ENCODE measurements around the gene ADD3.
"Not testable (repeated sequence)": the region's sequence is repeated elsewhere in the genome, so short reads cannot be mapped to it uniquely, and the experiment has no call there.

The ADD3 gene

DNA sequence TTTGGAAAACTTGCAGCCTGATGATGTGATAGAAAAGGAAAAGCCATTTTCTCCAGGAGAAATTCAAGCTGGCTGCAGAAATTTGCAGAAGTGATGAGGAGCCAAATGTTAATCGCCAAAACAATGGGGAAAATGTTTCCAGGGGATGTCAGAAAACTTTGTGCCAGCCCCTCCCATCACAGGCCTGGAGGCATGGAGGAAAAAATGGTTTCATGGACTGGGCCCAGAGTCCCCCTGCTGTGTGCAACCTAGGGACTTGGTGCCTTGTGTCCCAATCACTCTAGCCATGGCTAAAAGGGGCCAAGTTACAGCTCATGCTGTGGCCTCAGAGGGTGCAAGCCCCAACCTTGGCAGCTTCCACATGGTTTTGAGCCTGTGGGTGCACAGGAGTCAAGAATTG is 41.0 kb downstream of the ADD3 start:
- no peak overlapping the region for H3K27ac ChIP-seq (ENCODE audit: low read length)
- no peak overlapping the region for H3K4me2 ChIP-seq (ENCODE audit: insufficient read depth, low read length)
- H2AFZ ChIP-seq (ENCODE audit: low read depth, low read length) = no peak overlapping the region
- H3K4me3 ChIP-seq (ENCODE audit: low read depth in 1 of 2, low read length in 2 of 2) = no peak overlapping the region
- H3K27me3 ChIP-seq (ENCODE audit: insufficient read depth, low read length, poor library complexity) = no peaks in the 10 kb centered on the region
- peaks cover 10% of the 10 kb centered on the region for H3K9me3 ChIP-seq (ENCODE audit: insufficient read depth, low read length, severe bottlenecking)
- no peak for ATAC-seq (ENCODE audit: insufficient read depth, low read depth)
- no peak for DNase-seq
- peaks cover 5% of the 10 kb centered on the region for H3K36me3 ChIP-seq (ENCODE audit: insufficient read depth, low read length)
- H3K79me2 ChIP-seq (ENCODE audit: insufficient read depth, low read length) = peaks cover 83% of the 10 kb centered on the region
- H4K20me1 ChIP-seq (ENCODE audit: insufficient read depth, low read length) = peaks cover 10% of the 10 kb centered on the region; the same call in 1 of the 2 replicates
- H3K4me1 ChIP-seq (ENCODE audit: insufficient read depth, low read length) = no peaks in the 10 kb centered on the region
- TF ChIP-seq, protein P1, sequence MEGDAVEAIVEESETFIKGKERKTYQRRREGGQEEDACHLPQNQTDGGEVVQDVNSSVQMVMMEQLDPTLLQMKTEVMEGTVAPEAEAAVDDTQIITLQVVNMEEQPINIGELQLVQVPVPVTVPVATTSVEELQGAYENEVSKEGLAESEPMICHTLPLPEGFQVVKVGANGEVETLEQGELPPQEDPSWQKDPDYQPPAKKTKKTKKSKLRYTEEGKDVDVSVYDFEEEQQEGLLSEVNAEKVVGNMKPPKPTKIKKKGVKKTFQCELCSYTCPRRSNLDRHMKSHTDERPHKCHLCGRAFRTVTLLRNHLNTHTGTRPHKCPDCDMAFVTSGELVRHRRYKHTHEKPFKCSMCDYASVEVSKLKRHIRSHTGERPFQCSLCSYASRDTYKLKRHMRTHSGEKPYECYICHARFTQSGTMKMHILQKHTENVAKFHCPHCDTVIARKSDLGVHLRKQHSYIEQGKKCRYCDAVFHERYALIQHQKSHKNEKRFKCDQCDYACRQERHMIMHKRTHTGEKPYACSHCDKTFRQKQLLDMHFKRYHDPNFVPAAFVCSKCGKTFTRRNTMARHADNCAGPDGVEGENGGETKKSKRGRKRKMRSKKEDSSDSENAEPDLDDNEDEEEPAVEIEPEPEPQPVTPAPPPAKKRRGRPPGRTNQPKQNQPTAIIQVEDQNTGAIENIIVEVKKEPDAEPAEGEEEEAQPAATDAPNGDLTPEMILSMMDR (IDR thresholded peaks at IDR 0.05; ENCODE audit: borderline replicate concordance, extremely low read depth, low read length, poor library complexity, severe bottlenecking) = no peak
- H3K9ac ChIP-seq (ENCODE audit: low read depth, low read length) = no peak overlapping the region

DNA sequence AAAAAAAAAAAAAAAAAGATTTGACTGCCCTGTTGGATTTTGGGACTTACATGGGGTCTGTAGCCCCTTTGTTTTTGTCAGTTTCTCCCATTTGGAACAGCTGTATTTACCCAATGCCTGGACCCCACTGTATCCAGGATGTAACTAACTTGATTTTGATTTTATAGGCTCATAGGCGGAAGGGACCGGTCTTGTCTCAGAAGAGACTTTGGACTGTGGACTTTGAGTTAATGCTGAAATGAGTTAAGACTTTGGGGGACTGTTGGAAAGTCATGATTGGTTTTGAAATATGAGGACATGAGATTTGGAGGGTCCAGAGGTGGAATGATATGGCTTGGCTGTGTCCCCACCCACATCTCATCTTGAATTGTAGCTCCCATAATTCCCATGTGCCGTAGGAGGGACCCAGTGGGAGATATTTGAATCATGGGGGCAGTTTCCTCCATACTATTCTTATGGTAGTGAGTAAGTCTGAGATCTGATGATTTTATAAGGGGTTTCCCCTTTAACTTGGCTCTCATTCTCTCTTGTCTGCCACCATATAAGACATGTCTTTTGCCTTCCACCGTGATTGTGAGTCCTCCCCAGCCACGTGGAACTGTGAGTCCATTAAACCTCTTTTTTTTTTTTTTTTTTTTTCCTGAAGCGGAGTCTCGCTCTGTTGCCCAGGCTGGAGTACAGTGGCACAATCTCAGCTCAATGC is 42.3 kb downstream of the ADD3 start:
- H4K20me1 ChIP-seq (ENCODE audit: insufficient read depth, low read length); H3K27ac ChIP-seq (ENCODE audit: low read length); H3K4me1 ChIP-seq (ENCODE audit: insufficient read depth, low read length); H3K36me3 ChIP-seq (ENCODE audit: insufficient read depth, low read length); H3K9me3 ChIP-seq (ENCODE audit: insufficient read depth, low read length, severe bottlenecking); H3K4me2 ChIP-seq (ENCODE audit: insufficient read depth, low read length); ATAC-seq (ENCODE audit: insufficient read depth, low read depth); H2AFZ ChIP-seq (ENCODE audit: low read depth, low read length); H3K4me3 ChIP-seq (ENCODE audit: low read depth in 1 of 2, low read length in 2 of 2); H3K9ac ChIP-seq (ENCODE audit: low read depth, low read length); H3K27me3 ChIP-seq (ENCODE audit: insufficient read depth, low read length, poor library complexity); DNase-seq: not testable (repeated sequence)
- H3K79me2 ChIP-seq (ENCODE audit: insufficient read depth, low read length) = peaks cover 78% of the 10 kb centered on the region

DNA sequence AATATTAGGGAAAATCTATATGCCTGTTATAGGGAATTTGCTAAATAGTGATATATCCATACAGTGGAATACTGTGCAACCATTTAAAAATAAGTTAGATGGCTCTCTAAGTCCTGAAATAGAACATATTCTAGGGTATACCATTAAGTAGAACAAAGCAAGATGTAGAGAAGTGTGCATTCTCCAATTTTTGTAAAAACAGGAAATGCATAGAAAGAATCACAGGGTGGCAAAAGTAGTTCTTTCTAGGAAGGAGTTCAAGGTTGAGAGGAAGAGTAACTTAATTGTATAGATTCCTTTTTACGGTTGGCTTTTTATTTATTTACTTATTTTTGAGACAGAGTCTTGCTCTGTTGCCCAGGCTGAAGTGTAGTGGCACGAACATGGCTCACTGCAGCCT is 43.7 kb downstream of the ADD3 start:
- Histone ChIP-seq H3K9ac (ENCODE audit: low read depth, low read length) (no peak overlapping the region), H3K36me3 (ENCODE audit: insufficient read depth, low read length) (peaks cover 5% of the 10 kb centered on the region), H3K4me3 (ENCODE audit: low read depth in 1 of 2, low read length in 2 of 2) (no peak overlapping the region), H3K4me2 (ENCODE audit: insufficient read depth, low read length) (no peak overlapping the region), H3K27ac (ENCODE audit: low read length) (no peak overlapping the region), H3K79me2 (ENCODE audit: insufficient read depth, low read length) (peaks cover 78% of the 10 kb centered on the region), H3K4me1 (ENCODE audit: insufficient read depth, low read length) (0 out of 2 replicates have a peak, but pooled peaks cover under 1% of the 10 kb centered on the region), H3K9me3 (ENCODE audit: insufficient read depth, low read length, severe bottlenecking) (peaks cover 9% of the 10 kb centered on the region), H3K27me3 (ENCODE audit: insufficient read depth, low read length, poor library complexity) (no peaks in the 10 kb centered on the region), H2AFZ (ENCODE audit: low read depth, low read length) (no peak overlapping the region), H4K20me1 (ENCODE audit: insufficient read depth, low read length) (peaks cover 10% of the 10 kb centered on the region; the same call in 1 of the 2 replicates)
- DNase-seq = no peak
- ATAC-seq (ENCODE audit: insufficient read depth, low read depth) = no peak
- TF ChIP-seq, protein P1 (IDR thresholded peaks at IDR 0.05; ENCODE audit: borderline replicate concordance, extremely low read depth, low read length, poor library complexity, severe bottlenecking) = no peak
- no peak for TF ChIP-seq EZH2 (IDR thresholded peaks at IDR 0.05; ENCODE audit: borderline replicate concordance, low read depth, low read length, severe bottlenecking)

DNA sequence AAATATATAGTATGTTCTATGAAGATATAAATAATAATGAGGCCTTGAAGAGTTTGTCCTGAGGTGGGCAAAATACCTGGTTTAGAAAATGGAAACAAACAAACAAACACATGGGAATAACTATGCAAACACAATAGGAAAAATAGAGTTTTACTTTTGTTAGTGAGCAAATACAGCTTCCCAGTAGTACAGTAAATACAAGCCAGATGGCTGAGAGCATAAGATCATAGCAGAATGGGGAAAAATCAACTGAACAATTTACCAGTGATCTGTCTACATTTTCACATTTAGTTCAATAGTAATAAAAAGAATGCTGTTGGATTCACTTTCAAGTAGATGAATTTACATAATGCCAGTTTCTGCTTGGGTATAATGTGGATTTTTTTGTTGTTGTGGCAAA is 45.1 kb downstream of the ADD3 start:
- Histone ChIP-seq H2AFZ (ENCODE audit: low read depth, low read length) (no peak overlapping the region), H3K36me3 (ENCODE audit: insufficient read depth, low read length) (peaks cover 1% of the 10 kb centered on the region; the same call in 1 of the 2 replicates), H3K27ac (ENCODE audit: low read length) (no peak overlapping the region), H3K4me2 (ENCODE audit: insufficient read depth, low read length) (no peak overlapping the region), H3K9me3 (ENCODE audit: insufficient read depth, low read length, severe bottlenecking) (peaks cover under 1% of the 10 kb centered on the region), H3K27me3 (ENCODE audit: insufficient read depth, low read length, poor library complexity) (no peaks in the 10 kb centered on the region), H3K4me3 (ENCODE audit: low read depth in 1 of 2, low read length in 2 of 2) (no peak overlapping the region), H3K4me1 (ENCODE audit: insufficient read depth, low read length) (peaks cover 14% of the 10 kb centered on the region), H3K9ac (ENCODE audit: low read depth, low read length) (no peak overlapping the region), H3K79me2 (ENCODE audit: insufficient read depth, low read length) (peaks cover 74% of the 10 kb centered on the region), H4K20me1 (ENCODE audit: insufficient read depth, low read length) (peaks cover 13% of the 10 kb centered on the region; the same call in 1 of the 2 replicates)
- no peak for TF ChIP-seq EZH2 (IDR thresholded peaks at IDR 0.05; ENCODE audit: borderline replicate concordance, low read depth, low read length, severe bottlenecking)
- TF ChIP-seq, protein P1 (IDR thresholded peaks at IDR 0.05; ENCODE audit: borderline replicate concordance, extremely low read depth, low read length, poor library complexity, severe bottlenecking) = no peak
- no peak for DNase-seq
- ATAC-seq (ENCODE audit: insufficient read depth, low read depth) = no peak

All from DND-41 (cell line).